ENCODE measurements around the gene EEF2KMT.

- no peak for TF ChIP-seq CTCF (IDR thresholded peaks at IDR 0.05)
- TF ChIP-seq POLR2A (IDR thresholded peaks at IDR 0.05) = no peak
- TF ChIP-seq POLR2AphosphoS5 (IDR thresholded peaks at IDR 0.05) = no peak
- no peak for TF ChIP-seq EP300 (IDR thresholded peaks at IDR 0.05)
Observed at GRCh38 chr16:5040451-5040850, 57.1 kb downstream of the EEF2KMT start.
